ENCODE data around the gene HCFC1R1. TPM values are rescaled to one million over a fixed set of nuclear protein-coding genes. Genes with fewer than 3 reads are reported as not detected.

Gene HCFC1R1
- total RNA-seq, 1 experiment from 2014 or later, result 76.0 TPM

GRCh38 chr16:2980227-2981176, 43.2 kb downstream of the HCFC1R1 start, which contains the start of gene PKMYT1:
Gene PKMYT1 (minus strand): TSS chr16:2980446. CDS start chr16:2979657, 789 bp downstream.
- H3K4me3 Mint-ChIP-seq, result peak within 1 kb of the TSS; percentile 79
- POLR2A ChIA-PET, result interaction anchor here (0.7 to 2.8 kb wide), 8 partner anchors 8 to 47 kb away, joined by 3 to 11 read pairs (median 5); partner anchors contain the start of gene PAQR4
- peaks cover 6% of the 10 kb centered on the region; the same call in 1 of the 2 replicates for H3K27me3 Mint-ChIP-seq (ENCODE audit: low read depth)
- peak; percentile 89 for DNase-seq (ENCODE audit: low spot score)
- no peaks in the 10 kb centered on the region for H3K36me3 Mint-ChIP-seq
- peak; percentile 72 for ATAC-seq
- peaks cover 24% of the 10 kb centered on the region for H3K4me1 Mint-ChIP-seq
- CTCF ChIA-PET, result interaction anchor here (0.6 to 3.9 kb wide), 17 partner anchors 8 to 149 kb away, joined by 3 to 46 read pairs (median 4); partner anchors contain the start of genes KREMEN2 and TNFRSF12A
- no peaks in the 10 kb centered on the region for H3K9me3 Mint-ChIP-seq
- peak within 1 kb of the TSS; percentile 91 for H3K27ac Mint-ChIP-seq
- TF ChIP-seq ZNF121 (CRISPR knock-in tag; IDR thresholded peaks at IDR 0.05) (no peak), PREB (CRISPR knock-in tag; IDR thresholded peaks at IDR 0.05; ENCODE audit: borderline replicate concordance) (no peak), ZNF423 (CRISPR knock-in tag; IDR thresholded peaks at IDR 0.05) (peak; percentile 31; the same call in 1 of the 2 replicates), FOXP1 (CRISPR knock-in tag; IDR thresholded peaks at IDR 0.05; ENCODE audit: borderline replicate concordance) (peak; percentile 37; the same call in 1 of the 2 replicates), HMGXB4 (CRISPR knock-in tag; IDR thresholded peaks at IDR 0.05) (no peak; the same call in 1 of the 2 replicates), ESRRA (CRISPR knock-in tag; IDR thresholded peaks at IDR 0.05; ENCODE audit: borderline replicate concordance) (peak; percentile 38; the same call in 1 of the 2 replicates), EMX1 (CRISPR knock-in tag; IDR thresholded peaks at IDR 0.05) (no peak), JAZF1 (CRISPR knock-in tag; IDR thresholded peaks at IDR 0.05) (no peak), ZBTB43 (CRISPR knock-in tag; IDR thresholded peaks at IDR 0.05) (0 out of 2 replicates have a peak, but pooled peaks have one; percentile 6), ZNF138 (CRISPR knock-in tag; conservative IDR thresholded peaks at IDR 0.05) (no peak), SP1 (CRISPR knock-in tag; conservative IDR thresholded peaks at IDR 0.05) (peak; percentile 83), GABPB1 (CRISPR knock-in tag; IDR thresholded peaks at IDR 0.05) (peak; percentile 58; the same call in 1 of the 2 replicates), MXD4 (CRISPR knock-in tag; IDR thresholded peaks at IDR 0.05; ENCODE audit: borderline replicate concordance) (no peak), ARID4B (CRISPR knock-in tag; IDR thresholded peaks at IDR 0.05; ENCODE audit: borderline replicate concordance) (no peak), PRRX2 (CRISPR knock-in tag; IDR thresholded peaks at IDR 0.05) (no peak), NFATC4 (CRISPR knock-in tag; IDR thresholded peaks at IDR 0.05) (no peak), FOXK1 (CRISPR knock-in tag; IDR thresholded peaks at IDR 0.05) (peak; percentile 12), USF2 (CRISPR knock-in tag; IDR thresholded peaks at IDR 0.05) (peak; percentile 41; the same call in 1 of the 2 replicates), FOXP4 (CRISPR knock-in tag; IDR thresholded peaks at IDR 0.05) (peak; percentile 63; the same call in 1 of the 2 replicates), ETV6 (CRISPR knock-in tag; IDR thresholded peaks at IDR 0.05) (peak; percentile 80; the same call in 1 of the 2 replicates), MAX (CRISPR knock-in tag; IDR thresholded peaks at IDR 0.05) (peak; percentile 46), ATF3 (CRISPR knock-in tag; conservative IDR thresholded peaks at IDR 0.05) (no peak), ZNF317 (CRISPR knock-in tag; IDR thresholded peaks at IDR 0.05; ENCODE audit: borderline replicate concordance, low read depth) (no peak; the same call in 1 of the 2 replicates)
